ENCODE data around the gene MRRF.

The MRRF gene

DNA sequence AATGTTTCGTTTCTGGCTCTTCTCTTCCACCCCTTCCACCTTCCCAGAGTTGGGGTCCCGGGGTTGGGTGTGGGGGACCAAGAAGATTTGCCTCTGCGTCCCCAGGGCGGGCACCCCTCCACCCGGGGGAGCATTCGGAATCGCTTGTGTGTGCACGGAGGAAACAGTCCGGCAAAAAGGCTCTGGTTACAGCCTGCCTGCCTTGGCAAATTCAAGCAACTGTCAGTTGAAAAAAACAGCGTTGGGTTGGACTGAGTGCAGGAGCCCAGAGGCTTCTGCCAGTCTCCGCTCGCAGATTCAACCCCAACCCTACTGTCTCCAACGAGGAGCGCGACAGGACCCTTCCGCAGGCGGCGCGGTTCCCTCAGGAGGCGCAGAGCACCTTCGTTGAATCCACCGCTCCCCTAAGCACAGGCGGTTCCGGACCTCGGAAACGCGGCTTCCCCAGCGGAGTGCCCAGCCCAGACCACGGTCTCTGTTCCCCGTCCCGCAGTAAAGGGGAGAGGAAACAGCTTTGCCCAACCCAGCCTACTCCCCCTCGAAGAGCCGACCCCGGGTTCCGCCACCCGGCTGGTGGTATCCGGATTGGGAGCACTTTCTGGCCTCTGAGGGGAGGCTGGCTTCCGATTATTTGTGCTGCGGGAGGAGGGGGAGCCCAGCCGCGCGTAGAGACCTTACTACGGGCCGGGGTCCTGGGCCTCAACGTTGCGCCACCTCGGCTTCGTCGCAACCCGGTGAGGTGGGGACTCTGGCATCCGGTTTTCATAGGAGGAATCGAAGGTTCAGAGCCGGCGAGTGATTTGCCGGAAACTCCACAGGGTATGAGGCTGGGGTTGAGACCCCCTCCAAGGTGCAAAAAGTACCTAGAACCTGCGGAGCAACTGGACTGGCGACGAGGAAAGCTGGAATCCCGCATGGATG, 45.5 kb upstream of the MRRF start:
- DNase-seq (ENCODE audit: extremely low read depth, low read depth) = no peak
- no peak for TF ChIP-seq CTCF (IDR thresholded peaks at IDR 0.05; ENCODE audit: low read depth, low read length)

DNA sequence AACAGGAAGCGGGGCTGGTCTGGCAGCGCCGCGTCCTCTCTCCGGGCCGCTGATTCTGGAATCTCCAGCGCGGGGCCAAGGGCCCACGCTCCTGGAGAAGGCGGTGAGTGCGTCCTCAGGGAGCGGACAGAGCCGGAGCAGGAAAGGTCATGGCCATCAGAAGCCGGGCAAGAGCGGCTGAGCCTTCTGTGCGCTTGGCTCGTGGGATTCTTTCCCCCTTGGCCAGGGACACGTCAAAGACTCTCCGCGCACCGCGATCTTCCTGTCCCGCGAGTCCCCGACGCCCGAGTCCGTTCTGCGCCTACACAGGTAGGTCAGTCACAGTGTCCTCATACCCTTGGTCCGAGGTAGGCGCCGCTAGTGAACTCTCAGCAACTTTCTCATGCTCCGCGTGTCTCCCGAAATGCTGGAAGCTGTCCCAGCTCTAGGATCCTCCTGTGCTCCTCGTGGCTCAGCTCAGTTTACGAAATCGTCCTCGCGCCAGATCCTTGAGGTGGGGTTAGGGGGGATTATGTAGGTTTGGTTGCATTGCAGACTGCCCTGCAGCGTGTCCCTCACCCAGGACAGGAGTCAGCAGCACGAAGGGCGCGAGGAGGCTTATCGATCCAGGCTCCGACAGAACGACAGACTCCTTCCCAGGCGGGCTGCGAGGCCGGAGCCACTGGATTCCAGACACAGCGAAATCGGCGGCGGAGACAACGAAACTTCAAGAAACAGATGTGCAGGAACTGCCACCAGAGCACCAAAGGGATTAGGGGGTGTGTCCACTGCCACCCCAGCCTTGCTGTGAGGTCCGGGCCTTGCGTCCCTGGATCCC, 44.6 kb upstream of the MRRF start:
- no peak for TF ChIP-seq CTCF (IDR thresholded peaks at IDR 0.05; ENCODE audit: low read depth, low read length)
- no peak for DNase-seq (ENCODE audit: extremely low read depth, low read depth)

- no peak for DNase-seq (ENCODE audit: extremely low read depth, low read depth)
- TF ChIP-seq CTCF (IDR thresholded peaks at IDR 0.05; ENCODE audit: low read depth, low read length) = no peak
Observed at GRCh38 chr9:122220673-122221182, 44.0 kb upstream of the MRRF start.

DNA sequence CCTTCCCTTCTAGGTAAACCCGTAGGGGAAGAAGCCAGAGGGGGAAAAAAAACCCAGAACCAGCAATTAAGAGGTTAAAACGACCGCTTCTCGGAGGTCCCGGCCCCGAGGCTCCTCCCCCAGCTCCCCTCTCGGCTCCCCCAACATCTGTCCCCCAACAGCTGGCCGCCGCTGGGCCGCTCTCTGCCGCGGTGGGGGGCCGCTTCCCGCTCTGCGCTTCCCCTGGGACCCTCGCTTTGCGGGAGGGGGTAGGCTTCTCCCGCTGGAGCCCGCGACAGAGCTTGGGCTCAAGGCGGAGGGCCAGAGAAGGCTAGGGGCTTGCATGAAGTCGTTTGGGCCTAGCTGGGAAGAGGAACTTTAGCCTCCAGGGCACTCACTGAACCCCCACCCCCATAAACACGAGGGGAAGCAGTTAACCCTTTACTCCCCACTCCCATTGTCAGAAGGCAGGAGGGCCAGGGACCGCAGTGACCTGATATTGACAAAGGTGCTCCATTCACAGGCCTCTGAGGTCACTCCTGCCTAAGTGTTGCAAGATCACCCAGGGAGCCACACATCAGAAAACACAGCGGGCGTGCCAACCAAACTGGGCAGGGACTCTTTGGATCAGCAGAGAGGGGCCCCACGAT, 43.4 kb upstream of the MRRF start:
- no peak for TF ChIP-seq CTCF (IDR thresholded peaks at IDR 0.05; ENCODE audit: low read depth, low read length)
- DNase-seq (ENCODE audit: extremely low read depth, low read depth) = no peak

DNA sequence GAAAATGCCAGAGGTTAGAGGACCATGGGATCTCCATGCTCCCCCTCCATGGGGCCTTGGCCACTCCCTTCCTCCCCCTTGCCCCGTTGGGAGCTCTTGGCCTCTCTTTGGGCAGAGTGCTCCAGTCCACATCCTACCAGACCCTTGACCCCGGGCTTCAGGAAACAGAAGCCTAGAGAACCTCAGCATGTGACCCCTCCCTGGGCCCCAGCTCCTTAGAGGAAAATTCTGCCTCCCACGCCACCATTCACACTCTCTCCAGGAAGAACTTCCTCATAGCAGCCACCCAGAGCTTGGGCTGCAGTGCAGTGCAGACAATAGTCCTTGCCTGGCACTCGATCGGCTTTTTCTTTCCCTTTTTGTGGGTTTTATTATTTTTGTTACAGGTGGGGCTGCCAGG, 41.9 kb upstream of the MRRF start:
- DNase-seq (ENCODE audit: extremely low read depth, low read depth) = no peak
- TF ChIP-seq CTCF (IDR thresholded peaks at IDR 0.05; ENCODE audit: low read depth, low read length) = no peak

GRCh38 chr9:122223435-122223834, 41.2 kb upstream of the MRRF start:
- DNase-seq (ENCODE audit: extremely low read depth, low read depth) = no peak
- no peak for TF ChIP-seq CTCF (IDR thresholded peaks at IDR 0.05; ENCODE audit: low read depth, low read length)
